NCI-H1436 treated with DMSO at 0.1 percent for 48 hours (cell line): ENCODE measurements around the gene FOXR1.

Experiments
- DNase-seq: peaks from one replicate; lab custom pipeline; 2025; lab: John Stamatoyannopoulos, UW

Gene FOXR1, protein sequence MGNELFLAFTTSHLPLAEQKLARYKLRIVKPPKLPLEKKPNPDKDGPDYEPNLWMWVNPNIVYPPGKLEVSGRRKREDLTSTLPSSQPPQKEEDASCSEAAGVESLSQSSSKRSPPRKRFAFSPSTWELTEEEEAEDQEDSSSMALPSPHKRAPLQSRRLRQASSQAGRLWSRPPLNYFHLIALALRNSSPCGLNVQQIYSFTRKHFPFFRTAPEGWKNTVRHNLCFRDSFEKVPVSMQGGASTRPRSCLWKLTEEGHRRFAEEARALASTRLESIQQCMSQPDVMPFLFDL

DNA sequence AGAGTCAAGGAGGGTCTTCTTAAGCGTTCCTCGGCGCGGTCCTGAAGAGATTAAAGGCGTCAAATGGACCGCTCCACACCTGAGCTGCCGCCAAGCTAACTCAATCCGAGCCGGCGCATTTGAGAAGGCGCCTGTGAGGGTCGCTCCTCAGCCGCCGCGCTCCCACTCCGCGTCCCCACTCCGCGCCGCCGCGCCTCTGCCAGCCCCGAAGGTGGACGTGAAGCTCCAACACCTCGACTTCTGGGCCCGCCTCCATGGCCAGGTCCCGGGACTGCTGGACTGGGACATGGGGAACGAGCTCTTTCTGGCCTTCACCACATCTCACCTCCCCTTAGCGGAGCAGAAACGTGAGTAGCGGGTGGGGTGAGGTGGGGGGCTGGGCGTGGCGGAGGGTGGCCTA, at the start of gene FOXR1:
FOXR1 (plus strand) TSS at position 116 of the 400 bp plus-strand sequence; CDS start at position 287, 171 bp downstream.
- no peak for DNase-seq

DNA sequence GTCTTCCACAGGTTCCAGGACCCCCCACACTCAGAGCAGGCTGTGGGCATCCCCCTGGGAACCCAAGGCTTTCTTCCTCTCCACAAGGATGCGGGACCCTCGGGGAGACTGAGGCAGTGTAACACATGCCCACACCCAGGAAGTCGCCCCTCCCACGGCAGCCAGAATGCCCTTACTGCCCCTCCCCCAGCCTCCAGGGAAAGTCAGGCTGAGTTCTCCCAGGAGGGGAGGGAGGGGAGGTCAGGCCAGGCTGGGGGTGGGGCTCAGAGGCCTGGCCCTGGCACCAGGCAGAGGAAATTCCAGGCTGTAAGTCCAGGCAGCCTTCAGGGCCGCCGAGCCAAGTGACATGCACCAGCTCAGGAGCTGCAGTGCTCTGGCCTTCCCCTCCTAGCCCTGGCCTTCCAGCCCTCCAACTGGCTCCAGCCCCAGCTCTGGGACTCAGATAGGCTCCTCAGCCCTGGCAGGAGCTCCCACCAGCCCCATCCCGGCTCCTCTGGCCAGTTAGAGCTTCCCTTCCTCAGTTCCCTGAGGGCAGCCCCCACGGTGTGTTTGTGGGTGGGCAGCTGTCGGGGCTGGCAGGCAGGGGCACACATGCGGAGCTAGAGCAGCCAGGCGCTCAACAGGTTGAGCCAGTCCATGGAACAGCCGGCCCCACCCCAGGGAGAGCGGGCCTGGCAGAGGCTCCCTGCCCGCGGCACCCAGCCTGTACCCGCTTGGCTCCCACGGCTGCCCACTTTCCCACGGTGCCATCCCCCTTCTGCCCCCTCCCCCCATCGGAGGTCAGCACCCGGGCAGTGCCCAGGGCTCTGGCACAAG, 49.4 kb upstream of the FOXR1 start:
- no peak for DNase-seq

DNA sequence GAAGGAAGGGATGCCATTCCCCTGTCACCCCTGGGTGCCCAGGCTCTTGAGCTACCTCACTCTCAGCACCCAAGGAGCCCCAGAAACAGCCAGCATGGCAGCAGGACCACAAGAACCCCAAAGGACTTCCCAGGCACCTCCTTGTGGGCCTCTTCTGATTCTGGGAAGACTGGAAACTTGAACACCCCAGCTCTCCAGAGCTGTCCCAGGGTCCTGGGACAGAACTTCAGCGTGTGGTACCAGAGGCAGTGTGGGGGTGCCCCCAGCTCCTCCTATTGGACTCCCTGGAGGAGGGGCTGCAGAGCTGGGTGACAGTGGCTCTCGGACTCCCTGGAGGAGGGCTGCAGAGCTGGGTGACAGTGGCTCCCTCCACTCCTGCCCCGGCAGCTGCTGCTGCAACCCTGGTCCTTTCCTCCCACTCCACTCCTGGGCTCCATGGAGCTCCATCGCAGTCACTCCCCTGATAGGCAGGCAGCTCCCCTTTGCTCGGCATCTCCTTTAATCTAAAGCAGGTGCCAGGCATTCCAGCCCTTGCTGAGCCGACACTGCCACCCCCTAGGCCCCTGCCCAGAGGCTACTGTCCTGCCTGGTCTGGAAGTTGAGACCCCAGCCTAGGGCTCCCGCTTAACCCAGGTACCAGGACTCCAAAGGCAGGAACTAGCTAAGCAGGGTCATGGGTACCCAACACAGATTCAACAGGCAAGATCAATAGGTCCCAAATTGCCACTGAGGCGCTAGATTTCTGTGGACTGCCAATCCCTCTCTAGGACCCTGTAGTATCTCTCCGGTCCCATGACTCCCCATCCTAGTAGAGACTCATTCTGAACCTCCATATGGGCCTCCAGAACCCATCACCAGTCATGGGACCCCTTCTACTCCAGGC, 48.6 kb upstream of the FOXR1 start:
- no peak for DNase-seq

DNA sequence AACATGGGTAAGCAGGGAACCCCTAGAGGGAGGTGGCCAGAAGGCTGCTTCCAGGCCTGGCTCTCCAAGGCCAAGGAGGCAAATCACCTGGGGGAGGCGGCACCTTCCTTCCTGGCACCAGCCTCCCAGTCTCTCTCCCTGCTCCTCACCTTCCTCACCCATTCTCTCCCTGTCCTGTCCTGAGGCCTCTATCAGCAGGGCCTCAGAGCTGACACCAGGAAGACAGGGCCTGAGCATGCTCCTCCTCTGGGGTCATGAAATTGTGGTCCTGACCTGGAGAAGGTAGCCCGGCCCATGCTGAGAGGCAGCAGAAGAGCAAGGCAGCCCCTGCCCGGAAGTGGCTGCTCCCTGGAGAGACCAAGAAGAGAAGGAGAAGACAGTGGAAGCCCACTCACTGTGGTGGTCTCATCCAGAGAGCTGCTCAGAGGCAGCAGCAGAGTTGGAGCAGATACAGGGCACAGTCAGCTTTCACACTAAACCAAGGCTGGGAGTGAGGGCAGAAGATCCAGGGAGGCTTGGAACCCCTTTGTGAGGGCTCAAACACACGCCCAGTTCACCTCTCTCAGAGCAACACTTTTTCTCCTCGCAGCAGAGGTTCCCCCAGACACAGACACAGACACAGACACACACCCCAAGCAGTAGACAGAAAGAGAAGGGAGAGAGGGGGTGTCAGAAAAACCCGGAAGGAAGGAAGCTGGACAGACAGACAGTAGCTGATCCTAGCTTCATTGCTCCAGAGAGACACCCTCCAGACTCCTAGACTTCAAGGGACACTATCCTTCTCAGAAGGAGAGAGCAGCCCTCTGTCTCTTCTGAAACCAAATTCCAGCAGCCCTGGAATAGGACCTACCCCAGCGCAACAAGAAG, 47.6 kb upstream of the FOXR1 start:
- no peak for DNase-seq

DNA sequence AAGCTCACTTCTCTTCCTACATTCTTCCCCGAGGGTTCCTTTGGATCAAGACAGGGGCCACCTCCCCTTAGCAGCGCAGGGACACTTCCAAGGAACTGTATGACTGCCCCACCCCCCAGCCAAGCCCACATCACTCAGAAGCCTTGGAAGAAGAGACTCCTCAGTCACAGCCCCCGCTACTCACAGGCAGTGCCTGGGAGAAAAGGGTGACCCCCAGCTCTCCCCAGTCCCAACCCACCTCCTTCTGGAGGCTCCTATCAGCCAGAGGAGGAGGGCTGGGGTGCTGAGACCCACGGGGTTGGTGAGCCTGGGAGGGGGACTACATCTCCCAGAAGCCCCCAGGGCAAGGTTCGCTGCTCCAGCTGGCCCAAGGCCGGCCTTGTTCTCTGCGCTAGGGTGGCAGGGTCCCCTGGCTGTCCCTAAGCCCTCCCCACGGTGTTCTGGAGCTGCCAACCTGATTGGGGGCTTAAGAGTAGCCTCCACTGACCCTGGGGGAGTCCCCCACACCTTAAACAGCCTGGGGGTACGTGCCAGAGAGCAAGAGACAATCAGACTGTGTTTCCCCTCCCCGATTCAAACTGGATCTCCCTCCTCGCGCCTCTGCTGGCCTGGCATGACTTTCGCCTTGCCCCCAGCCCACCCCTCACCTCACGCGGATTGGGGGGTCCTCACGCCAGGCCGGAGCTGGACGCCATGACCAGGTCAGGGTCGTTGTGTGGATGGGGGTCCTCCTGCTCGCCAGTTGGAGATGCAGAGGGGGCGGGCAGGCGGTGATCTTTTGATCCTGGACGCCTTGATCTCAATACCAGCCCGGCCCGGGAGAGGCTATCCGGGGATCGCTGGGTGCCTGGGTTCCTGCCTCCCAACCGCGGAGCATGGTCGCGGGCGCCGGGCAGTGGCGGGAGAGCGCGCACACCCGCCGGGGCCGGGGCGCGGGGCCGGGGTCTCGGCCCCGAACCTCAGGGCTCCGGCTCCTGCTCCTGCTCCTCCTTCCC, 46.7 kb upstream of the FOXR1 start:
- no peak for DNase-seq

DNA sequence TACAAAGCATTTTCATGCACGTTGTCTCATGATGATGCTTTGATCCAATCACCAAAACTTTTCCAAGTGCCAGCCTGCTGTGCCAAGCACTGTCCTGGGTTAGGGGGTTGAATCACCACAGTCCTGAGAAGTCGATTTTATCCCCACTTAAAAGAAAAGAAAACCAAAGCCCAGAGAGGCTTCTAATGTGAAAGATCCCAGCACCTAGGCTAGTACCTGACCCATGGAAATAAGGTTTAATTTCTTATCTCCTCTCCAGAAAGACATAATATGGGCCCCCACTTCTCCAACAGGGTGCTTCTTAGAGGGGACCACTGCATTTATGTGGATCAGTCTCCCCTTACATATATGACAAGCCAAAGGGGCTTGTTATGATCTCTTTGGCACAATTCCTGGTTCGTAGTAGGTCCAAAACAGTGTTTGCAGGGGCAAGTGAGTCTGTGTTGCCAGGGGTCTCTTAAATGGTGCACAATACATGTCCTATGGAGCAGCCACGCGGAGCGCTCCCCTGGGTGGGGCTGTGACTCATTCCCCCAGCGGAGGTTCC, 43.9 kb upstream of the FOXR1 start:
- DNase-seq, result no peak

DNA sequence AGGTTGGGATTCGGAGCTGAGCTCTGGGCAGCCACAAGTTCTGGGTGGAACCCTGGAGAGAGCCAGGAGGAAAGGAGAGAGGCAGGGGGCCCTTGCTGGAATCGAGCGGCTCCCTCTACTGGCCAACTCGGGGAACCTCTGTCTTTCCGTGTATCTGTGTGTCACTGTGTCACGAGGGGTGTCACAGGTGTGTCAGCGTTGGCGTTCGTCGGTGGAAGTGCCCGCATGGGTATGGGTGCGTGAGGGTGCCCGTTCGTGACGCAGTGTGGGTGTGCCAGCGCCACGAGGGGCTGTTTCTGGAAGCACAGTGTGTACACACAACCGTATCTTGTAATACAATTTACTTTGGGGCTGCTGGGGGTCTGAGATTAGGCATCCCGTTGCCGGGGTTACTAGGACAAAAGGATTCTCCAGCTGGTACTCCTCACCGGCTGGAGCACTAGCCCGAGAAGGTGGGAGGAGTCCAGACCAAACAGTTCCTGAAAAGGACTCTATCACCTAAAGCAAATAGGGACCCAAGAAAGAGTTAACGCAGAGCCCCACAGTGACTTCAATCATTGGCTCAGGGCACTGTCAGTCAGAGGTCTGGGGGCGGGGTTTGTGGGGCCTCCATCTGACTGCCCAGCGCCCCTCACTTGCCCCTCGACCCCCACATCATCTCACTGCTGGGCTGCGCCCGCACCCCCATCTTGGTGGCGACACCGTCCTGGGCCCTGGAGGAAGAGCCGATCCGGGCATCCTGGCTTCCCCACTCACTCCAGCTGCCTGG, 43.3 kb upstream of the FOXR1 start:
- DNase-seq, result peak; percentile 67

DNA sequence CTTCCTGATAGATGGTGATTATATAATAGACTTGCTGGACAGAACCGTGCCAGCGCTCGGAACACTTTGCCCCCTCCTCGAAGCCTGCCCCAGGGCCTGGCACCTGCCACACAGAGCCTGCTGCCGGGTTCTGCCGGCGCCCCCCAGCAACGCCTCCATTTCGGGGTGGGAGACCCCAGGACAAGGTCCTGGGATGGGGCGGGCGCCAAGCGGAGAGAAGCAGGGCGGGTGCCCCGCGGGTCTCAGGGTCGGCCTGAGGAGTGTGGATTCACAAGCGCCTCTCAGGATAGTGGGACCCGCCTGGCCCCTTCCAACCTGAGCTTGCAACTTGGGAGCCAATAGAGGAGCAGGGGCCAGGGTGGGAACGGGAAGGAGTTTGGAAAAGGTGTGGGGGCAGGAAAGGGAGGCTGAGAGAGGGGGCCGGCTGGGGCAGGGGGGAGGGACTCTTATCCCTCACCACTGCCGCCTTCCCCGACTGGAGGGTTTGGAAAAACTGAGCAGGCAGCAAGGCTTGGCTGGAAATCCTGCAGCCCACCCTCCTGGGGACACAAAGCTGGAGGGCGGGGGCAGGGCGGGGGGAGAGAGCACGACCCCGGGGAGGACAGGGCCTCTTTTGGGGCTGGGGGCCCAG, 42.6 kb upstream of the FOXR1 start:
- no peak for DNase-seq

DNA sequence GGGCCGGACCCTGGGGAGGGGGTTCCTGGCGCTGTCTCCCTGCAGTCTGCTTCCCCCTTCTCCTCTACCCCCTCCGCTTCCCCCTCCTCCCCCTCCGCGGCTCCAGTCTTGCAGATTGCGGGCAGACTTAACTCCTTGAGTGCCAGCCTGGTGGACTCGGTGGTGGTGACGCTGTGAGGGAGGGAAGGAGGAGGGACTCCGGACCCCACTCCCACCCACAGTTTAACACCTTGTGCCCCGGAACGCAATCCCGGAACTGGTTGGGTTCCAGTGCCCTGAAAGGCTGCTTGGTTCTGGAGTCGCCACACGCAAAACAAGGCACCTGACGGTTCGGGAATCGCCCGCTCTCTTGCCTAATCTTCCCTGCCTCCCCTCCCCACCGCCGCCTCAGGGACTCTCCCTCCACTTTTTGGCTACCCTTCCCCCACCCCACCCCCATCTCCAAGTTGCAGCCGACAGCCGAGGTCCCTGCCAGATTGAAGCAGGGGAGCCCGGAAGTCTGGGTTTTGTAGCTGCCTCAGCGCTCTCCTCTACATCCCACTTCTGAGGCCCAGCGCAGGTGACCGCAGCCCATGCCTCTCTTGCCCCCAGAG, 42.0 kb upstream of the FOXR1 start:
- no peak for DNase-seq

DNA sequence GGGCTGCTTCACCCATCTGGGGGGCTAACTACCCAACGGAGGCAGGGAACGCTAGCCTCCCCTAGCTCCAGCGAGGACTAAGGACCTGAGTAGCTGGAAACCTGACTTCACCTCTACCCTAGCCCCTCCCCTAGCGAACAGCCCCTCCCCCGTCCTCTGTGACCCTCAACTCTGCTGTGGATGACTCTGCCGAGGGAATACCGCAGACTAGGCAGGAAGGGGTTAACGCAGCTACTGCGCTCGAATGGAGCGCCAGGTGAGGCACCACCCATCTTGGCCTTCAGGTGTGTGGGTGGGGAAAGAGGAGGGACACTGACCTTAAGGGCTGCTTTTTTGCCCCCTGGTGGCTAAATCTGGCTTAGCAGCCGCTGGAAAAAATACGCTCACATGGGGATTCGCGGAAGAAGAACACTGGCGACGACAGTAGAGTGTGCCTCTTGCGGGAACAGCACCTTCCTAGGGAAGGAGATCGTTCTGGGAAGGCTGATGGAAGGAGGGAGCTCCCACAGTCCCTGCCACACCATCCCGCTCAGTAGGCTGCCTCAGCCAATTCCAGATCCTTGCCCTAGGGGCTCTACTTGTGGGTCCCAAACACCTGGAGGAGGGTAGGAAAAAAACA, 41.4 kb upstream of the FOXR1 start:
- peak; percentile 65 for DNase-seq

DNA sequence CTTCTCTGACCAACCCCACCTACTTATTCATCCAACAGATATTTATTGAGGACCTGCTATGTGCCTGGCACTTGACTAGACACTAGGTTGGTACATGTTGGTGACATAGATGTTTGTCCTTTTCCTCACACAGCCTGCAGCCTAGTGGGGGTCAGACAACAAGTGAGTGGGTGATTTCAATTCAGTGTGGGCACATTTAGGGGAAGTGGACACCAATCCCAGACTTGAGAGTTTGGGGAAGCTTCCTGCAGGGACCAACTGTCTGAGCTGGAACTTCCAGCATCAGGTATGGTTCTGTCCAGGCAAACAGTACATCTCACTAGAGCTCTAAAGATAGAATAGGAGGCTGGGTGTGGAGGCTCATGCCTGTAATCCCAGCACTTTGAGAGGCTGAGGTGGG, 40.0 kb upstream of the FOXR1 start:
- DNase-seq, result no peak

DNA sequence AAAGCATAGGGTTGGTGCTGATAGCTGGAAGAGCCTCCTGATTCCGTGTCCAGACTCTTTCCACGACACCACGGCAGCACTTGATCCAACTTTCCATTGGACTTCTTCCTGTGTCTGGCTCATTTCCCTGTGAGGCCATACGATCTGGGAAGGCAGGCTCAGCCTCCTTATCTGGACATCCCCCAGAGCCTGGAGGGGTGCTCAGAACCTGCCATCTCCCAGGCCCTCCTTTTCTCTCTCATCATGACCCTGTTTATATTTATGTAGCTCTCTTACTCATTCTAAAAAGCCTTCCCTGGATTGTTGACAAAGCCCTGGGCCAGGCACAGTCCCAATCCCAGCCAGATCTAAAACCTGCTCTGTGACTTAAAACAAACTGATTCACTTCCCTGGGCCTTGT, 38.1 kb upstream of the FOXR1 start:
- DNase-seq, result no peak

DNA sequence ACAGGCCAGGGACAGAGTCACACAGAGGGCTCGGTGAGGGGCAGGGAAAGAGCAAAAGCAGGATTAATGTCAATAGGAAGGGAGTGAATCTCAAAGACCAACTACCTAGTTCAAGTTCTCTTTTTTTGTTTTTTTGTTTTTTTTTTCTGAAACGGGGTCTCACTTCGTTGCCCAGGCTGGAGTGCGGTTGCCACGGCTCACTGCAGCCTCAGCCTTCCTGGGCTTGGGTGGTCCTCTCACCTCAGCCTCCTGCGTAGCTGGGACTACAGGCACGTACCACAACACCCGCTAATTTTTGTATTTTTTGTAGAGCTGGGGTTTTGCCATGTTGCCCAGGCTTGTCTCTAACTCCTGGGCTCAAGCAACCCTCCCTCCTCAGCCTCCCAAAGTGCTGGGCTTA, 36.2 kb upstream of the FOXR1 start:
- no peak for DNase-seq

DNA sequence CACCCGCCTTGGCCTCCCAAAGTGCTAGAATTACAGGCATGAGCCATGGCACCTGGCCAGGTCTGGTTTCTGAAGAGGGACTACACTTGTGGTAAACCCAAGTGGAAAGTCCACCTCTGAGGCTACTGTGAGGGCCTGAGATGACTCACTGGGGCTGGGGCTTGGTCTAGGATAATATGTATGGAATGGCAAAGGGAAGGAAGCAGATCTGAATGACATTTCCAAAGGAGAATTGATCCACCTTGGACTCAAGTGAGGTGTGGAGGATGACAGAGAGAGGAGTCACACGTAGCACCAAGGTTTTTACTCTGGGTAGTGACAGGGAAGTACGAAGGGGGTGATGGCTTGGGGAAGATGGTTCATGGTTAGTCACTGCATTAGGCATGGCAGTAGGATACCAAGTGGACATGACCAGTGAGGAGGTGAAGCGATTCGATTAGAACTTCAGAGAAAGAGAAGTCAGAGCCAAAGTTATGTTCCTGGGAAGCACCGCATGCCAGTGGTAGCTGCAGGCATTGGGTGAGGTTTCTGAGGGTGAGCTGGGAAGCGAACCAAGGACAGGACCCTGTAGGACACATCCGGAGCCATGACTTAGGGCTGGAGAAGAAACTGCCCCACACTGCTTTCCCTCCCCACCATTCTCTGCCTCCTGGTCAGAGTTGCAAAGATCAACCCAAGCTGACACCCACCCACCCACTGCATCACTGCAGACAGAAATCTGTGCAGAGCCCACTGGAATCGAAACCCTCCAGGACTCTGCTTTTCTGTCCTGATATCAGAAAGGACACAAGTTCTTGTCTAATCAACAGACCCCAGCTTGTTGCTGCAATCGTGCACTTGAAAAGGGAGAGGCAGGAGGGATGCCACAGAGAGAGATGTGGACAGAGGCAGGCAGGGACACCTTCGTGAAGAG, 32.8 kb upstream of the FOXR1 start:
- DNase-seq, result no peak

DNA sequence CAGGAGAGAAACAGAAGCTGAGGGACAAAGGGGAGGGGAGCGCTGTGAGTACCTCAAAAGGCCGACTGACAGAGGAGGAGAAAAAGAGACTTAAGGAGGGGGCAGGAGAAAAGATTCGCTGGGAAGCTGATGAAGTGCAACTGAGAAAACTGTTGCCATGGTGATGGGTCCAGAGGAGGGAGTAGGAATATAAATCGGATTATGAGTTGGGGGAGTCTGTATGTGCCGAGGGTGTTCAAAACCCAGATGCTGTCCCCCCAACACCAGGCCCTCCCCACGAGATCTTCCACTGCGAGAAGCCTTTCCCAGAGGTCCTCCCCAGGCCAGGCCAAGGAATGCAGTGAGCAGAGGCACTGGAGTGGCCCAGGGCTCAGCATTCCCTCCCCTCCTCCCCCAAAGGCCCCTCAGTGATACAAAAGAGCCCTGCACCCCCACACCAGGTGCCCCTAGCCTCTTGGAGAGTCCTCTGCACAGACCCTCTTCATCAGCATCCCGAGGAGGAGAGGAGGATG, 32.1 kb upstream of the FOXR1 start:
- no peak for DNase-seq

DNA sequence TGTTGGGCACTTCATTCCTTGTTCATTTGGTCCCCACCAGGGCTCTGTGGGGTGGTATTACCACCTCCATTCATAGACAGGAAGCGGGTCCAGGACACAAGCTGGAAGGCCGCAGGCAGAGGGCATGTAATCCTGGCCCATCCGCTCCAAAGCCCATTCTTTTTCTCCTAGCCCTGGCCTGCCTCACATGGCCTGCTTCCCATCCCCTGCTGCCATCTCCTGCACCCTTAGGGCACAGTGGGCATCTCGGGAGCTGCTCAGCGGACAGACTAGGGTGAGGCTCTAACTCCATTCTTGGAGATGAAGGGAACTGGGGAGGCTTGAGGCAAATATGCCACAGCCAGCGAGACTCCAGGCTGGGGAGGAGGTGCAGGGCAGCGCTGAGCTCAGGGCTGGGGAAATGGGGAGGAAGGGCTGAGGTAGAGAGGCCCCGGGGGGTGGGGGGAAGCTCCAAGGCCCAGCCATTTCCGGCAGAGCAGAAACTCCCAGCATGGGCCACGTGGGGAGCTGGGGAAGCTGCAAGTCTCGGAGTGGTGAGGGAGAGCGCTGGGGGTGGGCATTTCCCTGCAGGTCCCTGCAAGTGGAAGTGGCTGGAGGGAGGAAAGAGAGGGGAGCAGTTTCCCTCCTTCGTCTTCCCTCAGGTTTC, 31.5 kb upstream of the FOXR1 start:
- DNase-seq, result no peak
